ENCODE results near the gene SHC3. TPM values are rescaled to one million over a fixed set of nuclear protein-coding genes. Genes with fewer than 3 reads are reported as not detected.

SHC3 gene
- polyA plus RNA-seq, 2 donors: 0.19 to 0.35 TPM

- Histone ChIP-seq H3K9me3 (ENCODE audit: control insufficient read depth in 2 of 2, insufficient read depth in 1 of 2, low read depth in 1 of 2, low read length in 1 of 2) (no peaks in the 10 kb centered on the region), H3K36me3 (ENCODE audit: control insufficient read depth in 2 of 2, insufficient read depth in 2 of 2, low read length in 1 of 2) (no peaks in the 10 kb centered on the region), H3K4me1 (ENCODE audit: control insufficient read depth in 2 of 2, insufficient read depth in 2 of 2, low read length in 1 of 2) (no peaks in the 10 kb centered on the region), H3K27me3 (ENCODE audit: control insufficient read depth in 1 of 2, insufficient read depth in 2 of 2, low read length in 2 of 2) (no peaks in the 10 kb centered on the region), H3K27ac (ENCODE audit: low read depth in 2 of 2, low read length in 1 of 2) (no peak overlapping the region), H3K4me3 (ENCODE audit: low read depth in 1 of 2, low read length in 2 of 2) (no peak overlapping the region)
- 79 to 88% methylated on average over 1 of the region's 1 CpG for WGBS, 2 donors
Observed at GRCh38 chr9:89187950-89188349, 9.3 kb upstream of the SHC3 start.

DNA sequence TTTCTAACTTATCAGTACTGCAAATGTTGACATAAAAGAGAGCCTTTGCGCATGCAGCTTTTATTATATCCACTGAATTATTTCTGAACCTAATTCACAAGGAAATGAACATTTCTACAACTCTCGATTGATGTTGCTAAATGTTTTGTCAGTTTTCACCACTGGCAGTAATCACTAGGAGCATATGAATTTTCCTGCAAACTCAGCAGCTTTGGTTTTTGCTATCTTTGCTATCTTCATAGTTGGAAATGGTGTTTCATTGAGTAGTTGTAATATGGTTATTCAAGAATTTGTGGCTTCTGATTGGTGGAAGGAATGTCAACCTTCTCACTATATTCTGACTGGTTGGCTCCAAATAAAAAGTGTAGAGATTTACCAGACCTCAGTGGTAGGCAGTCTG is 8.9 kb upstream of the SHC3 start:
- Histone ChIP-seq H3K9me3 (ENCODE audit: control insufficient read depth in 2 of 2, insufficient read depth in 1 of 2, low read depth in 1 of 2, low read length in 1 of 2) (no peaks in the 10 kb centered on the region), H3K36me3 (ENCODE audit: control insufficient read depth in 2 of 2, insufficient read depth in 2 of 2, low read length in 1 of 2) (no peaks in the 10 kb centered on the region), H3K4me3 (ENCODE audit: low read depth in 1 of 2, low read length in 2 of 2) (no peak overlapping the region), H3K27me3 (ENCODE audit: control insufficient read depth in 1 of 2, insufficient read depth in 2 of 2, low read length in 2 of 2) (no peaks in the 10 kb centered on the region), H3K27ac (ENCODE audit: low read depth in 2 of 2, low read length in 1 of 2) (no peak overlapping the region), H3K4me1 (ENCODE audit: control insufficient read depth in 2 of 2, insufficient read depth in 2 of 2, low read length in 1 of 2) (no peaks in the 10 kb centered on the region)
- WGBS, 2 donors: 75 to 86% methylated on average over 2 of the region's 2 CpGs

- no peaks in the 10 kb centered on the region for H3K36me3 ChIP-seq (ENCODE audit: control insufficient read depth in 2 of 2, insufficient read depth in 2 of 2, low read length in 1 of 2)
- no peaks in the 10 kb centered on the region for H3K27me3 ChIP-seq (ENCODE audit: control insufficient read depth in 1 of 2, insufficient read depth in 2 of 2, low read length in 2 of 2)
- 77 to 80% methylated on average over 5 of the region's 5 CpGs for WGBS, 2 donors
- no peak overlapping the region for H3K4me3 ChIP-seq (ENCODE audit: low read depth in 1 of 2, low read length in 2 of 2)
- no peaks in the 10 kb centered on the region for H3K9me3 ChIP-seq (ENCODE audit: control insufficient read depth in 2 of 2, insufficient read depth in 1 of 2, low read depth in 1 of 2, low read length in 1 of 2)
- no peak overlapping the region for H3K27ac ChIP-seq (ENCODE audit: low read depth in 2 of 2, low read length in 1 of 2)
- no peaks in the 10 kb centered on the region for H3K4me1 ChIP-seq (ENCODE audit: control insufficient read depth in 2 of 2, insufficient read depth in 2 of 2, low read length in 1 of 2)
Observed at GRCh38 chr9:89186960-89187359, 8.3 kb upstream of the SHC3 start.

GRCh38 chr9:89185980-89186379 is 7.4 kb upstream of the SHC3 start:
- Histone ChIP-seq H3K36me3 (ENCODE audit: control insufficient read depth in 2 of 2, insufficient read depth in 2 of 2, low read length in 1 of 2) (no peaks in the 10 kb centered on the region), H3K27me3 (ENCODE audit: control insufficient read depth in 1 of 2, insufficient read depth in 2 of 2, low read length in 2 of 2) (no peaks in the 10 kb centered on the region), H3K9me3 (ENCODE audit: control insufficient read depth in 2 of 2, insufficient read depth in 1 of 2, low read depth in 1 of 2, low read length in 1 of 2) (no peaks in the 10 kb centered on the region), H3K4me1 (ENCODE audit: control insufficient read depth in 2 of 2, insufficient read depth in 2 of 2, low read length in 1 of 2) (no peaks in the 10 kb centered on the region), H3K4me3 (ENCODE audit: low read depth in 1 of 2, low read length in 2 of 2) (no peak overlapping the region), H3K27ac (ENCODE audit: low read depth in 2 of 2, low read length in 1 of 2) (no peak overlapping the region)
- WGBS, 2 donors: 72 to 78% methylated on average over 5 of the region's 5 CpGs

- Histone ChIP-seq H3K36me3 (ENCODE audit: control insufficient read depth in 2 of 2, insufficient read depth in 2 of 2, low read length in 1 of 2) (no peaks in the 10 kb centered on the region), H3K4me3 (ENCODE audit: low read depth in 1 of 2, low read length in 2 of 2) (no peak overlapping the region), H3K4me1 (ENCODE audit: control insufficient read depth in 2 of 2, insufficient read depth in 2 of 2, low read length in 1 of 2) (peaks cover 4 to 5% of the 10 kb centered on the region in 2 donors), H3K27me3 (ENCODE audit: control insufficient read depth in 1 of 2, insufficient read depth in 2 of 2, low read length in 2 of 2) (peaks cover 0 to 4% of the 10 kb centered on the region in 2 donors), H3K27ac (ENCODE audit: low read depth in 2 of 2, low read length in 1 of 2) (no peak overlapping the region), H3K9me3 (ENCODE audit: control insufficient read depth in 2 of 2, insufficient read depth in 1 of 2, low read depth in 1 of 2, low read length in 1 of 2) (peaks cover 0 to 3% of the 10 kb centered on the region in 2 donors)
- WGBS, 2 donors: 70 to 79% methylated on average over 3 of the region's 3 CpGs
Observed at GRCh38 chr9:89183146-89183545, 4.5 kb upstream of the SHC3 start.

DNA sequence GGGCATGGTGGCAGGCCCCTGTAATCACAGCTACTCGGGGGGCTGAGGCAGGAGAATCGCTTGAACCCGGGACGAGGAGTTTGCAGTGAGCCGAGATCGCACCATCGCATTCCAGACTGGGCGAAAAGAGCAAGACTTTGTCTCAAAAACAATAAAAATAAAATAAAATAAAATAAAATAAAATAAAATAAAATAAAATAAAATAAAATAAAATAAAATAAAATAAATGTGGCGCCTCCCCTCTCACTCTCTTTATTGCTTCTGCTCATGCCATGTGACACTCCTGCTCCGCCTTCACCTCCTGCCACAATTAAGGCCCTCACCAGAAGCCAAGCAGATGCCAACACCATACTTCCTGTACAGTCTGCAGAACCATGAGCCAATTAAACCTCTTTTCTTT is 3.8 kb upstream of the SHC3 start:
- H3K36me3 ChIP-seq (ENCODE audit: control insufficient read depth in 2 of 2, insufficient read depth in 2 of 2, low read length in 1 of 2): no peaks in the 10 kb centered on the region
- H3K27ac ChIP-seq (ENCODE audit: low read depth in 2 of 2, low read length in 1 of 2): no peak overlapping the region
- H3K9me3 ChIP-seq (ENCODE audit: control insufficient read depth in 2 of 2, insufficient read depth in 1 of 2, low read depth in 1 of 2, low read length in 1 of 2): peaks cover 0 to 3% of the 10 kb centered on the region in 2 donors
- peaks cover 6 to 9% of the 10 kb centered on the region in 2 donors for H3K4me1 ChIP-seq (ENCODE audit: control insufficient read depth in 2 of 2, insufficient read depth in 2 of 2, low read length in 1 of 2)
- peaks cover 0 to 8% of the 10 kb centered on the region in 2 donors for H3K27me3 ChIP-seq (ENCODE audit: control insufficient read depth in 1 of 2, insufficient read depth in 2 of 2, low read length in 2 of 2)
- WGBS, 2 donors: 96 to 97% methylated on average over 10 of the region's 10 CpGs
- no peak overlapping the region for H3K4me3 ChIP-seq (ENCODE audit: low read depth in 1 of 2, low read length in 2 of 2)

DNA sequence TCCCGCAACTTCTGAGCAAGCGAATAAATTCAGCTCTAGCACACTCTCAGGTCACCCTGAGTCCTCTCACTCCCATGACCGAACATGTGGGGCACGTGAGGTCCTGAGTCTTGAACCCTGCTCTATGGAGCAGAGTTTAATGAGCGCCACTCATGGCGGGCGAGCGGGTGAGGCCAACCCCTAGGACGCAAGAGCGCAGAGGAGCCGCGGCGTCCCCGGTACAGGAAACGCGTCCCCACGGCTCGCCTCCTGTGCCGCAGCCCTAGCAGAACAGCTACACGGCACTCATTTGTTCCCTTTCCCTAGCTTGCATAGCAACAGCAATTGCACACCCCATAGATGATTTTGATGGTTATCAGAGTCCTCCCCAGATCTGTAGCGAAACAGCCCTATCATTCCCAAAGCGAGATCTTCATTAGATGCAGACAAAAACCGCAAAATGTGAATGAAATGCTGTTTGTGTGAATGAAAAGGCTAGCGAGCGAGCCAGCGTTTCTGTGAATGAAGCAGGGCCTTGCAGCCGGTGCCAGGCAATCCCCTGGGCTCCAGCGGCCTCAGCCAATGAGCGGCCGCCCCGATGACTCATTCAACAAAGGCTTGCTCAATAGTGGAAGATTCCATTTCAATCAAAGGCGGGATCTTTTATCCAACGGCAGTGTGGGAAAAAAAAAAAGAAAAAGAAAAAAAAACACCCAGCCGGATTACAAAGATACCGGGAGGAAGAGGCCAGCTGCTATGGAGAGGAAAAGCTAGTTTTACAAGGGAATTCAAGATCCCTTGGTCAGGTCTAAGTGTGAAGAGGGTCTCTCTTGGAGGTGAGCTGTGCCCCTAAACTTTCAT is 1.5 kb upstream of the SHC3 start:
- 1% methylated on average over 35 of the region's 35 CpGs for WGBS, 2 donors
- Histone ChIP-seq H3K27me3 (ENCODE audit: control insufficient read depth in 1 of 2, insufficient read depth in 2 of 2, low read length in 2 of 2) (peaks cover 0 to 13% of the 10 kb centered on the region in 2 donors), H3K4me3 (ENCODE audit: low read depth in 1 of 2, low read length in 2 of 2) (peak overlapping the region; percentile 19 to 40), H3K9me3 (ENCODE audit: control insufficient read depth in 2 of 2, insufficient read depth in 1 of 2, low read depth in 1 of 2, low read length in 1 of 2) (peaks cover 0 to 3% of the 10 kb centered on the region in 2 donors), H3K36me3 (ENCODE audit: control insufficient read depth in 2 of 2, insufficient read depth in 2 of 2, low read length in 1 of 2) (no peaks in the 10 kb centered on the region), H3K27ac (ENCODE audit: low read depth in 2 of 2, low read length in 1 of 2) (peak overlapping the region; percentile 75 to 79), H3K4me1 (ENCODE audit: control insufficient read depth in 2 of 2, insufficient read depth in 2 of 2, low read length in 1 of 2) (peaks cover 6 to 10% of the 10 kb centered on the region in 2 donors)

- peak overlapping the region; percentile 75 to 79 for H3K27ac ChIP-seq (ENCODE audit: low read depth in 2 of 2, low read length in 1 of 2)
- 14 to 24% methylated on average over 4 of the region's 4 CpGs for WGBS, 2 donors
- H3K27me3 ChIP-seq (ENCODE audit: control insufficient read depth in 1 of 2, insufficient read depth in 2 of 2, low read length in 2 of 2): peaks cover 0 to 13% of the 10 kb centered on the region in 2 donors
Observed at GRCh38 chr9:89179540-89179894, 899 bp upstream of the SHC3 start.

GRCh38 chr9:89178830-89179539 is 367 bp upstream of the SHC3 start:
- Histone ChIP-seq H3K4me1 (ENCODE audit: control insufficient read depth in 2 of 2, insufficient read depth in 2 of 2, low read length in 1 of 2) (peaks cover 6 to 10% of the 10 kb centered on the region in 2 donors), H3K36me3 (ENCODE audit: control insufficient read depth in 2 of 2, insufficient read depth in 2 of 2, low read length in 1 of 2) (no peaks in the 10 kb centered on the region), H3K27me3 (ENCODE audit: control insufficient read depth in 1 of 2, insufficient read depth in 2 of 2, low read length in 2 of 2) (peaks cover 0 to 13% of the 10 kb centered on the region in 2 donors), H3K4me3 (ENCODE audit: low read depth in 1 of 2, low read length in 2 of 2) (peak overlapping the region in 1 of 2 donors; percentile 58), H3K27ac (ENCODE audit: low read depth in 2 of 2, low read length in 1 of 2) (peak overlapping the region in 1 of 2 donors; percentile 79), H3K9me3 (ENCODE audit: control insufficient read depth in 2 of 2, insufficient read depth in 1 of 2, low read depth in 1 of 2, low read length in 1 of 2) (peaks cover 0 to 3% of the 10 kb centered on the region in 2 donors)
- 58 to 63% methylated on average over 11 of the region's 11 CpGs for WGBS, 2 donors

More at GRCh38 chr9:89179540-89179894, 899 bp upstream of the SHC3 start:
- Histone ChIP-seq H3K4me1 (ENCODE audit: control insufficient read depth in 2 of 2, insufficient read depth in 2 of 2, low read length in 1 of 2) (peaks cover 6 to 10% of the 10 kb centered on the region in 2 donors), H3K4me3 (ENCODE audit: low read depth in 1 of 2, low read length in 2 of 2) (peak overlapping the region; percentile 19 to 40), H3K36me3 (ENCODE audit: control insufficient read depth in 2 of 2, insufficient read depth in 2 of 2, low read length in 1 of 2) (no peaks in the 10 kb centered on the region), H3K9me3 (ENCODE audit: control insufficient read depth in 2 of 2, insufficient read depth in 1 of 2, low read depth in 1 of 2, low read length in 1 of 2) (peaks cover 0 to 3% of the 10 kb centered on the region in 2 donors)

Data from esophagus (tissue), 2 donors.